Skeletal muscle tissue (tissue), 5 donors: ENCODE data around the gene CFAP206. TPM values are rescaled to one million over a fixed set of nuclear protein-coding genes. Genes with fewer than 3 reads are reported as not detected.

Experiments
- H3K27ac ChIP-seq: one replicate; pipeline ENCODE4 v1.7.0; 2013; ENCODE audit warnings: mild to moderate bottlenecking, low read depth, low read length, inconsistent platforms
- H3K27me3 ChIP-seq, 3 donors: one replicate each; pipeline ENCODE4 v1.7.0; 2013; ENCODE audit warnings: low read length in 3 of 3; ENCODE audit not compliant: control insufficient read depth in 3 of 3, insufficient read depth in 3 of 3
- H3K36me3 ChIP-seq, 3 donors: one replicate each; pipeline ENCODE4 v1.7.0; 2013; ENCODE audit warnings: low read length in 3 of 3; ENCODE audit not compliant: control insufficient read depth in 3 of 3, insufficient read depth in 3 of 3
- H3K4me1 ChIP-seq, 3 donors: one replicate each; pipeline ENCODE4 v1.7.0; 2013; ENCODE audit warnings: low read length in 3 of 3, mild to moderate bottlenecking in 3 of 3; ENCODE audit not compliant: control insufficient read depth in 3 of 3, insufficient read depth in 3 of 3
- H3K4me3 ChIP-seq, 3 donors: one replicate each; pipeline ENCODE4 v1.7.0; 2013; ENCODE audit warnings: low read length in 3 of 3
- H3K9ac ChIP-seq, 3 donors: one replicate each; pipeline ENCODE4 v1.7.0; 2013; ENCODE audit warnings: low read length in 3 of 3, mild to moderate bottlenecking in 3 of 3, moderate library complexity in 2 of 3, low read depth in 1 of 3
- H3K9me3 ChIP-seq, 3 donors: one replicate each; pipeline ENCODE4 v1.7.0; 2013; ENCODE audit warnings: low read length in 3 of 3; ENCODE audit not compliant: control insufficient read depth in 3 of 3
- small RNA-seq: library from RNA; depleted of rRNA; stranded (forward); fragments of <200 nt; gene quantifications from one replicate; pipeline ENCODE3, GENCODE V24; 2014
- total RNA-seq: library from RNA; depleted of rRNA; stranded (reverse); fragments of >200 nt; gene quantifications from one replicate; pipeline ENCODE4 v1.2.3, GENCODE V29; 2014
- donor health status: Osteomylitis.

The CFAP206 gene
- total RNA-seq, 1 donor from 2014 or later, result not detected

DNA sequence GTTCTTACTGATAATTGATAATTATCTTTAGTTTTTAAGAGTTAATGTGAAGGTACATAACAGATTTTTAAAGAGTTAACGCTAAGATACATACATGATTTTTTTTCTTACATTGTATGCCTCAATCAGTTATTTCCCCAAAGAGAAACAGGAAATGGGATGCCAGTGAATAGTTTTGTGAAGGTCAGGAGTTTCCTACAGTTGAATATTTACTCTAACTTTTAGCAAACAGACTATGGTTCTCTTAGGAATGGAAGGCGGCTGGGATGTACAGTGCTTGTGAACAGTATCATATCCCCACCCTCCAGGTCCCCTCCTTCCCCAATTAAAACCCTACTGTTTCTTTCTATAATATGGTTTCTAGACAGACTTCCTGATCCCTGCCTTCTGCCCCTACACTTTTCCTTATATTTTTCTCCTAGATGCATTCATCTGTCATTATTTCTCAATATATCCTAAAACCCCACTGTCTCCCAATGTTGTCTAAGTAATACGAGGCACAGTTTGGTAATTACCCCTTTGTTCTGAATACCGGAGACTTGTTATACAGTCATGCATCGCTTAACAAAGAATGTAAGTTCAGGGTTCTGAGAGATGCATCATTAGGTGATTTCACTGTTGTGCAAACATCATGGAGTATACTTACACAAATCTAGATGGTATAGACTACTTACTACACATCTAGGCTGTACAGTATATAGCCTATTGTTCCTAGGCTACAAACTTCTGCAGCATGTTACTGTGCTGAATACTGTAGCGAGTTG lies 94.2 kb downstream of the CFAP206 start:
- Histone ChIP-seq H3K36me3 (peaks cover 2 to 24% (median 24%) of the 10 kb centered on the region in 3 donors), H3K4me3 (no peak overlapping the region), H3K27ac (no peak overlapping the region), H3K27me3 (no peaks in the 10 kb centered on the region), H3K9me3 (no peaks in the 10 kb centered on the region), H3K9ac (no peak overlapping the region), H3K4me1 (no peaks in the 10 kb centered on the region)

GRCh38 chr6:87504441-87504840 lies 96.7 kb downstream of the CFAP206 start:
- H3K27me3 ChIP-seq, result no peaks in the 10 kb centered on the region
- no peaks in the 10 kb centered on the region for H3K4me1 ChIP-seq
- no peak overlapping the region for H3K9ac ChIP-seq
- H3K36me3 ChIP-seq, result peaks cover 5 to 31% (median 29%) of the 10 kb centered on the region in 3 donors
- H3K4me3 ChIP-seq, result no peak overlapping the region
- H3K27ac ChIP-seq, result no peak overlapping the region
- H3K9me3 ChIP-seq, result no peaks in the 10 kb centered on the region

Small RNAs within 50 kb of the gene (small RNA-seq; reads per million reads assigned to genes)
- gene AL049697.2, result not detected
- gene RNU6-444P, result not detected

Other genes with a start within 250 kb of the CFAP206 start
- gene SMIM8, start 85.4 kb upstream of the CFAP206 start, total RNA-seq, result 15.1 TPM
- gene GJB7, start 78.7 kb upstream of the CFAP206 start, total RNA-seq, result not detected
- 4.2 TPM for gene C6orf163, start 63.2 kb upstream of the CFAP206 start, total RNA-seq
- gene SLC35A1, start 65.0 kb downstream of the CFAP206 start, total RNA-seq, result 12.5 TPM
- 31.8 TPM for gene RARS2, start 182.0 kb downstream of the CFAP206 start, total RNA-seq
- 21.4 TPM for gene ORC3, start 182.2 kb downstream of the CFAP206 start, total RNA-seq